HepG2 (cell line): Measurements from ENCODE around the gene C19orf85. TPM values are rescaled to one million over a fixed set of nuclear protein-coding genes. Genes with fewer than 3 reads are reported as not detected.

Experiments
- CHD2 ChIP-seq: IDR thresholded peaks from 2 replicates; pipeline ENCODE4 v1.6.1; 2011; ENCODE audit warnings: low read depth, low read length, improper control_type of control experiment
- MXI1 ChIP-seq: IDR thresholded peaks from 3 replicates; pipeline ENCODE4 v1.6.1; 2012; ENCODE audit warnings: low read depth, low read length, inconsistent platforms, borderline replicate concordance
- RAD51 ChIP-seq: fragments of 450-650 bp; IDR thresholded peaks from 2 replicates; pipeline ENCODE4 v1.6.1; 2016; ENCODE audit warnings: borderline replicate concordance
- TCF7 ChIP-seq: sonication (generic); IDR thresholded peaks from 2 replicates; pipeline ENCODE4 v1.6.1; 2016; ENCODE audit warnings: antibody characterized with exemption, low read depth
- ZBTB1 ChIP-seq: sonication (generic); formaldehyde crosslinking; IDR thresholded peaks from 2 replicates; pipeline ENCODE4 v1.4.0; 2020; ENCODE audit warnings: missing genetic modification reagents, borderline replicate concordance
- ZFY ChIP-seq: sonication (generic); formaldehyde crosslinking; IDR thresholded peaks from 2 replicates; pipeline ENCODE4 v1.4.0; 2020; ENCODE audit warnings: missing genetic modification reagents
- ZNF292 ChIP-seq: sonication (generic); formaldehyde crosslinking; IDR thresholded peaks from 2 replicates; pipeline ENCODE4 v1.8.1; 2022; ENCODE audit warnings: mild to moderate bottlenecking, low read depth, missing genetic modification reagents, borderline replicate concordance
- ZNF816 ChIP-seq: sonication (generic); formaldehyde crosslinking; IDR thresholded peaks from 2 replicates; pipeline ENCODE4 v1.8.0; 2022; ENCODE audit warnings: missing genetic modification reagents, mild to moderate bottlenecking, borderline replicate concordance
- polyA plus RNA-seq, 8 experiments: library from polyadenylated mRNA; depleted of rRNA in 3 of 8; stranded (reverse) in 7 of 8; unstranded in 1 of 8; fragments of >200 nt; fragmentation: Illumina TruSeq in 4 of 8; extraction: Trizol in 4 of 8; gene quantifications; 2 replicates each; pipeline versions ENCODE4 v1.2.1 to v1.2.3, GENCODE V29; 2011 to 2016; ENCODE audit warnings: low read depth in 4 of 8, missing spikeins in 1 of 8, mixed read lengths in 1 of 8; ENCODE audit not compliant: insufficient read depth in 1 of 8
- total RNA-seq, 5 experiments: library from RNA; depleted of rRNA; stranded (reverse); fragments of >200 nt; fragmentation: Illumina TruSeq; extraction: Trizol; gene quantifications; 2 replicates each; pipeline ENCODE4 v1.2.3, GENCODE V29; 2016; ENCODE audit warnings: low read depth in 1 of 5
- TF ChIP-seq, protein P1 (sequence below): sonication (generic); formaldehyde crosslinking; IDR thresholded peaks from 2 replicates; pipeline ENCODE4 v1.5.1; 2020; ENCODE audit warnings: mild to moderate bottlenecking, missing genetic modification reagents, borderline replicate concordance
- TF ChIP-seq, protein P2 (sequence below): sonication (generic); formaldehyde crosslinking; IDR thresholded peaks from 2 replicates; pipeline ENCODE4 v1.5.0; 2020; ENCODE audit warnings: mild to moderate bottlenecking, missing genetic modification reagents

Gene C19orf85
- total and polyA plus RNA-seq, 2 of the 13 experiments (the other 11 are each of a cell fraction or from before 2014, with no cell fraction given) = not detected

GRCh38 chr19:55476100-55476775 lies 11.7 kb upstream of the C19orf85 start, which contains the start of gene ZNF628 (continued):
- TF ChIP-seq ZFY (CRISPR knock-in tag) (peak; percentile 98), ZNF292 (CRISPR knock-in tag) (0 out of 2 replicates have a peak, but pooled peaks have one; percentile 47), ZBTB1 (CRISPR knock-in tag) (no peak), MXI1 (peak; percentile 84; the same call in 1 of the 3 replicates), RAD51 (no peak), CHD2 (peak; percentile 64; the same call in 1 of the 2 replicates), TCF7 (no peak), ZNF816 (peak; percentile 60)
- TF ChIP-seq, protein P1, sequence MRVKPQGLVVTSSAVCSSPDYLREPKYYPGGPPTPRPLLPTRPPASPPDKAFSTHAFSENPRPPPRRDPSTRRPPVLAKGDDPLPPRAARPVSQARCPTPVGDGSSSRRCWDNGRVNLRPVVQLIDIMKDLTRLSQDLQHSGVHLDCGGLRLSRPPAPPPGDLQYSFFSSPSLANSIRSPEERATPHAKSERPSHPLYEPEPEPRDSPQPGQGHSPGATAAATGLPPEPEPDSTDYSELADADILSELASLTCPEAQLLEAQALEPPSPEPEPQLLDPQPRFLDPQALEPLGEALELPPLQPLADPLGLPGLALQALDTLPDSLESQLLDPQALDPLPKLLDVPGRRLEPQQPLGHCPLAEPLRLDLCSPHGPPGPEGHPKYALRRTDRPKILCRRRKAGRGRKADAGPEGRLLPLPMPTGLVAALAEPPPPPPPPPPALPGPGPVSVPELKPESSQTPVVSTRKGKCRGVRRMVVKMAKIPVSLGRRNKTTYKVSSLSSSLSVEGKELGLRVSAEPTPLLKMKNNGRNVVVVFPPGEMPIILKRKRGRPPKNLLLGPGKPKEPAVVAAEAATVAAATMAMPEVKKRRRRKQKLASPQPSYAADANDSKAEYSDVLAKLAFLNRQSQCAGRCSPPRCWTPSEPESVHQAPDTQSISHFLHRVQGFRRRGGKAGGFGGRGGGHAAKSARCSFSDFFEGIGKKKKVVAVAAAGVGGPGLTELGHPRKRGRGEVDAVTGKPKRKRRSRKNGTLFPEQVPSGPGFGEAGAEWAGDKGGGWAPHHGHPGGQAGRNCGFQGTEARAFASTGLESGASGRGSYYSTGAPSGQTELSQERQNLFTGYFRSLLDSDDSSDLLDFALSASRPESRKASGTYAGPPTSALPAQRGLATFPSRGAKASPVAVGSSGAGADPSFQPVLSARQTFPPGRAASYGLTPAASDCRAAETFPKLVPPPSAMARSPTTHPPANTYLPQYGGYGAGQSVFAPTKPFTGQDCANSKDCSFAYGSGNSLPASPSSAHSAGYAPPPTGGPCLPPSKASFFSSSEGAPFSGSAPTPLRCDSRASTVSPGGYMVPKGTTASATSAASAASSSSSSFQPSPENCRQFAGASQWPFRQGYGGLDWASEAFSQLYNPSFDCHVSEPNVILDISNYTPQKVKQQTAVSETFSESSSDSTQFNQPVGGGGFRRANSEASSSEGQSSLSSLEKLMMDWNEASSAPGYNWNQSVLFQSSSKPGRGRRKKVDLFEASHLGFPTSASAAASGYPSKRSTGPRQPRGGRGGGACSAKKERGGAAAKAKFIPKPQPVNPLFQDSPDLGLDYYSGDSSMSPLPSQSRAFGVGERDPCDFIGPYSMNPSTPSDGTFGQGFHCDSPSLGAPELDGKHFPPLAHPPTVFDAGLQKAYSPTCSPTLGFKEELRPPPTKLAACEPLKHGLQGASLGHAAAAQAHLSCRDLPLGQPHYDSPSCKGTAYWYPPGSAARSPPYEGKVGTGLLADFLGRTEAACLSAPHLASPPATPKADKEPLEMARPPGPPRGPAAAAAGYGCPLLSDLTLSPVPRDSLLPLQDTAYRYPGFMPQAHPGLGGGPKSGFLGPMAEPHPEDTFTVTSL (CRISPR knock-in tag) = no peak
- TF ChIP-seq, protein P2, sequence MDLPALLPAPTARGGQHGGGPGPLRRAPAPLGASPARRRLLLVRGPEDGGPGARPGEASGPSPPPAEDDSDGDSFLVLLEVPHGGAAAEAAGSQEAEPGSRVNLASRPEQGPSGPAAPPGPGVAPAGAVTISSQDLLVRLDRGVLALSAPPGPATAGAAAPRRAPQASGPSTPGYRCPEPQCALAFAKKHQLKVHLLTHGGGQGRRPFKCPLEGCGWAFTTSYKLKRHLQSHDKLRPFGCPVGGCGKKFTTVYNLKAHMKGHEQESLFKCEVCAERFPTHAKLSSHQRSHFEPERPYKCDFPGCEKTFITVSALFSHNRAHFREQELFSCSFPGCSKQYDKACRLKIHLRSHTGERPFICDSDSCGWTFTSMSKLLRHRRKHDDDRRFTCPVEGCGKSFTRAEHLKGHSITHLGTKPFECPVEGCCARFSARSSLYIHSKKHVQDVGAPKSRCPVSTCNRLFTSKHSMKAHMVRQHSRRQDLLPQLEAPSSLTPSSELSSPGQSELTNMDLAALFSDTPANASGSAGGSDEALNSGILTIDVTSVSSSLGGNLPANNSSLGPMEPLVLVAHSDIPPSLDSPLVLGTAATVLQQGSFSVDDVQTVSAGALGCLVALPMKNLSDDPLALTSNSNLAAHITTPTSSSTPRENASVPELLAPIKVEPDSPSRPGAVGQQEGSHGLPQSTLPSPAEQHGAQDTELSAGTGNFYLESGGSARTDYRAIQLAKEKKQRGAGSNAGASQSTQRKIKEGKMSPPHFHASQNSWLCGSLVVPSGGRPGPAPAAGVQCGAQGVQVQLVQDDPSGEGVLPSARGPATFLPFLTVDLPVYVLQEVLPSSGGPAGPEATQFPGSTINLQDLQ (CRISPR knock-in tag) = no peak
